H9 (cell line): ENCODE data around the gene NAGLU. TPM values are rescaled to one million over a fixed set of nuclear protein-coding genes. Genes with fewer than 3 reads are reported as not detected.

Experiments
- DNase-seq: peaks from one replicate; pipeline ENCODE4 v3.0.0-alpha.2; 2017
- H2AFZ ChIP-seq: one replicate; pipeline ENCODE4 v1.6.1; 2013; ENCODE audit warnings: mild to moderate bottlenecking, low read length, control low read depth, moderate library complexity
- H2AK5ac ChIP-seq: 2 replicates; pipeline ENCODE4 v1.6.1; 2013; ENCODE audit warnings: low read length, control low read depth, mixed read lengths; ENCODE audit not compliant: insufficient read length
- H2BK120ac ChIP-seq: one replicate; pipeline ENCODE4 v1.6.1; 2013; ENCODE audit warnings: low read depth, mild to moderate bottlenecking, low read length, control low read depth, inconsistent platforms; ENCODE audit not compliant: poor library complexity, severe bottlenecking
- H2BK12ac ChIP-seq: 2 replicates; pipeline ENCODE4 v1.6.1; 2013; ENCODE audit warnings: low read length, control low read depth, mixed read lengths, low read depth; ENCODE audit not compliant: insufficient read length
- H2BK15ac ChIP-seq: 2 replicates; pipeline ENCODE4 v1.6.1; 2013; ENCODE audit warnings: low read depth, low read length, control low read depth
- H2BK20ac ChIP-seq: one replicate; pipeline ENCODE4 v1.6.1; 2013; ENCODE audit warnings: low read depth, mild to moderate bottlenecking, low read length, control low read depth, inconsistent platforms; ENCODE audit not compliant: poor library complexity, severe bottlenecking
- H2BK5ac ChIP-seq: 2 replicates; pipeline ENCODE4 v1.6.1; 2013; ENCODE audit warnings: low read length, control low read depth, mixed read lengths; ENCODE audit not compliant: insufficient read length
- H3K14ac ChIP-seq: 2 replicates; pipeline ENCODE4 v1.6.1; 2013; ENCODE audit warnings: low read length, control low read depth; ENCODE audit not compliant: insufficient read depth
- H3K18ac ChIP-seq: 2 replicates; pipeline ENCODE4 v1.6.1; 2013; ENCODE audit warnings: low read depth, mild to moderate bottlenecking, mixed read lengths, low read length, control low read depth; ENCODE audit not compliant: insufficient read length
- H3K23ac ChIP-seq: 2 replicates; pipeline ENCODE4 v1.6.1; 2013; ENCODE audit warnings: low read length, control low read depth, mixed read lengths, low read depth; ENCODE audit not compliant: insufficient read length
- H3K23me2 ChIP-seq: 2 replicates; pipeline ENCODE4 v1.6.1; 2013; ENCODE audit warnings: low read depth, mild to moderate bottlenecking, mixed read lengths, low read length, control low read depth; ENCODE audit not compliant: insufficient read length, poor library complexity, severe bottlenecking
- H3K27ac ChIP-seq: 2 replicates; pipeline ENCODE4 v1.5.1; 2013; ENCODE audit warnings: low read length, control low read depth, mixed read lengths, low read depth; ENCODE audit not compliant: insufficient read length
- H3K27me3 ChIP-seq: 2 replicates; pipeline ENCODE4 v1.6.1; 2013; ENCODE audit warnings: low read length, control low read depth, inconsistent platforms; ENCODE audit not compliant: insufficient read depth
- H3K4ac ChIP-seq: 2 replicates; pipeline ENCODE4 v1.6.1; 2013; ENCODE audit warnings: low read depth, mild to moderate bottlenecking, control low read depth, inconsistent platforms, low read length, moderate library complexity
- H3K4me1 ChIP-seq: 2 replicates; pipeline ENCODE4 v1.6.1; 2013; ENCODE audit warnings: low read length, control low read depth, inconsistent platforms; ENCODE audit not compliant: insufficient read depth
- H3K4me2 ChIP-seq: 2 replicates; pipeline ENCODE4 v1.6.1; 2013; ENCODE audit warnings: low read length, control low read depth, mixed read lengths; ENCODE audit not compliant: insufficient read length, insufficient read depth
- H3K56ac ChIP-seq: 2 replicates; pipeline ENCODE4 v1.6.1; 2013; ENCODE audit warnings: low read depth, mild to moderate bottlenecking, mixed read lengths, low read length, control low read depth; ENCODE audit not compliant: insufficient read length
- H3K79me1 ChIP-seq: 2 replicates; pipeline ENCODE4 v1.6.1; 2013; ENCODE audit warnings: low read depth, mild to moderate bottlenecking, moderate library complexity, low read length, control low read depth, inconsistent platforms; ENCODE audit not compliant: insufficient read depth, poor library complexity, severe bottlenecking
- H3K79me2 ChIP-seq: 2 replicates; pipeline ENCODE4 v1.6.1; 2013; ENCODE audit warnings: low read length, control low read depth, inconsistent platforms; ENCODE audit not compliant: insufficient read depth
- H3K9ac ChIP-seq: 2 replicates; pipeline ENCODE4 v1.6.1; 2013; ENCODE audit warnings: low read length, control low read depth, mixed read lengths; ENCODE audit not compliant: insufficient read length; ENCODE audit errors: extremely low read depth
- H3K9me3 ChIP-seq: one replicate; pipeline ENCODE4 v1.6.1; 2013; ENCODE audit warnings: low read depth, low read length, inconsistent platforms; ENCODE audit not compliant: control insufficient read depth
- H3T11ph ChIP-seq: one replicate; pipeline ENCODE4 v1.6.1; 2013; ENCODE audit warnings: mild to moderate bottlenecking, low read length, control low read depth, inconsistent platforms
- H4K20me1 ChIP-seq: one replicate; pipeline ENCODE4 v1.6.1; 2013; ENCODE audit not compliant: control insufficient read depth, insufficient read length, insufficient read depth
- H4K5ac ChIP-seq: 2 replicates; pipeline ENCODE4 v1.6.1; 2013; ENCODE audit warnings: low read depth, mild to moderate bottlenecking, mixed read lengths, low read length, control low read depth; ENCODE audit not compliant: insufficient read length
- H4K8ac ChIP-seq: replicated peaks from 2 replicates; pipeline ENCODE4 v1.6.1; 2013; ENCODE audit warnings: low read length, control low read depth, mixed read lengths, low read depth; ENCODE audit not compliant: insufficient read length
- H4K91ac ChIP-seq: 2 replicates; pipeline ENCODE4 v1.6.1; 2013; ENCODE audit warnings: low read depth, mild to moderate bottlenecking, moderate library complexity, mixed read lengths, low read length, control low read depth; ENCODE audit not compliant: insufficient read length
- H3K27ac Mint-ChIP-seq, 3 experiments: 2 replicates in 2 of 3; 3 replicates in 1 of 3; pipeline ENCODE4 v1.8.0; 2020 to 2021; ENCODE audit warnings: mixed read lengths in 3 of 3, mild to moderate bottlenecking in 1 of 3, moderate library complexity in 1 of 3
- H3K27me3 Mint-ChIP-seq: 2 replicates; pipeline ENCODE4 v1.8.0; 2021; ENCODE audit warnings: low read depth, mild to moderate bottlenecking, moderate library complexity, mixed read lengths
- H3K36me3 Mint-ChIP-seq, 3 experiments: 2 replicates in 2 of 3; 3 replicates in 1 of 3; pipeline ENCODE4 v1.8.0; 2020 to 2021; ENCODE audit warnings: low read depth in 3 of 3, mixed read lengths in 3 of 3; ENCODE audit not compliant: insufficient read depth in 1 of 3
- H3K4me1 Mint-ChIP-seq, 2 experiments: 2 replicates each; pipeline ENCODE4 v1.8.0; 2020; ENCODE audit warnings: mixed read lengths in 2 of 2
- H3K4me3 Mint-ChIP-seq, 2 experiments: 2 replicates in 1 of 2; 3 replicates in 1 of 2; pipeline ENCODE4 v1.8.0; 2020 to 2021; ENCODE audit warnings: mild to moderate bottlenecking in 2 of 2, mixed read lengths in 2 of 2, moderate library complexity in 1 of 2
- H3K9me3 Mint-ChIP-seq, 2 experiments: 2 replicates in 1 of 2; 3 replicates in 1 of 2; pipeline ENCODE4 v1.8.0; 2020; ENCODE audit warnings: mild to moderate bottlenecking in 2 of 2, mixed read lengths in 2 of 2, moderate library complexity in 1 of 2
- WGBS: extraction: QIAGEN DNeasy Blood & Tissue Kit; methylation state at CpG from one replicate; pipeline ENCODE4 v1.1.7; 2013; ENCODE audit warnings: missing lambda C conversion rate, low lambda C conversion rate, mixed read lengths; ENCODE audit not compliant: insufficient read length; ENCODE audit errors: extremely low coverage; 5-methylcytosine and 5-hydroxymethylcytosine counted together
- total RNA-seq: library from RNA; stranded (reverse); gene quantifications from 2 replicates; pipeline ENCODE4 v1.2.1, GENCODE V29; 2021
- TF ChIP-seq, protein P1 (sequence below): fragments of 200-600 bp; sonication (generic); conservative IDR thresholded peaks from 3 replicates; pipeline ENCODE4 v1.8.0; 2021; ENCODE audit warnings: antibody characterized with exemption, mild to moderate bottlenecking

Gene NAGLU
- total RNA-seq, 1 experiment from 2014 or later, result 23.5 TPM

GRCh38 chr17:42535155-42536047 is 640 bp upstream of the NAGLU start:
- Histone ChIP-seq H3K9me3 (no peaks in the 10 kb centered on the region), H2BK12ac (no peak overlapping the region), H4K20me1 (no peaks in the 10 kb centered on the region), H3K23ac (no peak overlapping the region), H3K23me2 (peaks cover 9% of the 10 kb centered on the region), H2BK120ac (no peak overlapping the region), H4K8ac (no peak overlapping the region), H3T11ph (no peak overlapping the region), H4K91ac (no peak overlapping the region), H3K79me2 (no peaks in the 10 kb centered on the region), H3K18ac (no peak overlapping the region), H2AK5ac (no peak overlapping the region), H3K9ac (no peak overlapping the region), H3K4me2 (peak overlapping the region; percentile 53), H2AFZ (no peak overlapping the region), H3K4ac (no peak overlapping the region), H2BK20ac (no peak overlapping the region), H3K27me3 (no peaks in the 10 kb centered on the region), H3K56ac (no peak overlapping the region), H3K14ac (no peak overlapping the region), H2BK5ac (no peak overlapping the region), H3K4me1 (no peaks in the 10 kb centered on the region; the same call in 1 of the 2 replicates), H3K27ac (no peak overlapping the region), H2BK15ac (no peak overlapping the region), H4K5ac (no peak overlapping the region), H3K79me1 (no peaks in the 10 kb centered on the region)
- H3K4me3 Mint-ChIP-seq, result peak overlapping the region; percentile 58 to 75
- WGBS, result no CpG with 5 or more reads among the region's 26 CpGs
- peak overlapping the region in 2 of 3 experiments; percentile 48 to 87; a peak in 3 of 7 replicates for H3K27ac Mint-ChIP-seq
- peaks cover 11 to 21% of the 10 kb centered on the region in 2 experiments for H3K4me1 Mint-ChIP-seq
- H3K9me3 Mint-ChIP-seq, result no peaks in the 10 kb centered on the region
- H3K36me3 Mint-ChIP-seq, result peaks cover 0 to 11% (median 8%) of the 10 kb centered on the region in 3 experiments; a peak in 4 of 7 replicates
- peaks cover 34% of the 10 kb centered on the region for H3K27me3 Mint-ChIP-seq
- TF ChIP-seq, protein P1, sequence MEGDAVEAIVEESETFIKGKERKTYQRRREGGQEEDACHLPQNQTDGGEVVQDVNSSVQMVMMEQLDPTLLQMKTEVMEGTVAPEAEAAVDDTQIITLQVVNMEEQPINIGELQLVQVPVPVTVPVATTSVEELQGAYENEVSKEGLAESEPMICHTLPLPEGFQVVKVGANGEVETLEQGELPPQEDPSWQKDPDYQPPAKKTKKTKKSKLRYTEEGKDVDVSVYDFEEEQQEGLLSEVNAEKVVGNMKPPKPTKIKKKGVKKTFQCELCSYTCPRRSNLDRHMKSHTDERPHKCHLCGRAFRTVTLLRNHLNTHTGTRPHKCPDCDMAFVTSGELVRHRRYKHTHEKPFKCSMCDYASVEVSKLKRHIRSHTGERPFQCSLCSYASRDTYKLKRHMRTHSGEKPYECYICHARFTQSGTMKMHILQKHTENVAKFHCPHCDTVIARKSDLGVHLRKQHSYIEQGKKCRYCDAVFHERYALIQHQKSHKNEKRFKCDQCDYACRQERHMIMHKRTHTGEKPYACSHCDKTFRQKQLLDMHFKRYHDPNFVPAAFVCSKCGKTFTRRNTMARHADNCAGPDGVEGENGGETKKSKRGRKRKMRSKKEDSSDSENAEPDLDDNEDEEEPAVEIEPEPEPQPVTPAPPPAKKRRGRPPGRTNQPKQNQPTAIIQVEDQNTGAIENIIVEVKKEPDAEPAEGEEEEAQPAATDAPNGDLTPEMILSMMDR, result no peak
- DNase-seq, result no peak
